DMS114 treated with DMSO at 0.1 percent for 48 hours (cell line): Measurements from ENCODE around the gene PCDHA2.
"Not testable (repeated sequence)": the region's sequence is repeated elsewhere in the genome, so short reads cannot be mapped to it uniquely, and the experiment has no call there.

ENCODE experiments used
- DNase-seq: peaks from one replicate; lab custom pipeline; 2025; ENCODE audit not compliant: unreplicated experiment; lab: John Stamatoyannopoulos, UW

The PCDHA2 gene

GRCh38 chr5:140808889-140809291 is 14.2 kb downstream of the PCDHA2 start:
- DNase-seq, result no peak

- no peak for DNase-seq
Observed at GRCh38 chr5:140821375-140822280, 27.0 kb downstream of the PCDHA2 start, which contains the start of gene PCDHA5. PCDHA5 (plus strand) TSS chr5:140821613.

- DNase-seq, result no peak
Observed at GRCh38 chr5:140822281-140822629, 27.6 kb downstream of the PCDHA2 start.

- DNase-seq, result not testable (repeated sequence)
Observed at GRCh38 chr5:140822969-140823368, 28.3 kb downstream of the PCDHA2 start.

GRCh38 chr5:140823475-140823874 is 28.8 kb downstream of the PCDHA2 start:
- no peak for DNase-seq

GRCh38 chr5:140827704-140828361 is 33.2 kb downstream of the PCDHA2 start, which contains the start of gene PCDHA6:
PCDHA6 (plus strand) TSS chr5:140827960; CDS start chr5:140828092, 132 bp downstream.
- DNase-seq, result no peak

- no peak for DNase-seq
Observed at GRCh38 chr5:140828362-140828737, 33.7 kb downstream of the PCDHA2 start.

- DNase-seq, result not testable (repeated sequence)
Observed at GRCh38 chr5:140829511-140830501, 35.2 kb downstream of the PCDHA2 start.

GRCh38 chr5:140833993-140834392 is 39.3 kb downstream of the PCDHA2 start, which contains the start of gene PCDHA7:
PCDHA7 (plus strand) TSS chr5:140834269; CDS start chr5:140834384, 115 bp downstream.
- no peak for DNase-seq

- DNase-seq, result not testable (repeated sequence)
Observed at GRCh38 chr5:140834439-140835008, 39.9 kb downstream of the PCDHA2 start.

GRCh38 chr5:140835622-140836510 is 41.2 kb downstream of the PCDHA2 start:
- no peak for DNase-seq

- DNase-seq, result no peak
Observed at GRCh38 chr5:140840978-140841962, 46.6 kb downstream of the PCDHA2 start, which contains the start of gene PCDHA8. PCDHA8 (plus strand) TSS chr5:140841187; CDS start chr5:140841322, 135 bp downstream.

- no peak for DNase-seq
Observed at GRCh38 chr5:140842798-140843733, 48.4 kb downstream of the PCDHA2 start.
